CD14-positive monocyte (primary cell): ENCODE measurements around the gene PCP2. TPM values are rescaled to one million over a fixed set of nuclear protein-coding genes. Genes with fewer than 3 reads are reported as not detected.

Source experiments
- DNase-seq, 3 donors: peaks; one replicate each; pipeline ENCODE4 v3.0.0-alpha.2; 2011 to 2022
- H2AFZ ChIP-seq: 2 replicates; pipeline ENCODE4 v1.6.0; 2012; ENCODE audit warnings: mild to moderate bottlenecking, low read depth, low read length, inconsistent platforms; ENCODE audit not compliant: insufficient read depth, poor library complexity, severe bottlenecking
- H3K27ac ChIP-seq, 2 donors: 1 replicate in 1 of 2; 2 replicates in 1 of 2; pipeline ENCODE4 v1.5.1; 2012 to 2013; ENCODE audit warnings: low read length in 2 of 2, control low read depth in 1 of 2, inconsistent platforms in 1 of 2, low read depth in 1 of 2, mild to moderate bottlenecking in 1 of 2
- H3K27me3 ChIP-seq, 2 donors: one replicate each; pipeline versions ENCODE4 v1.6.0 to v1.6.1; 2011 to 2013; ENCODE audit warnings: low read length in 2 of 2; ENCODE audit not compliant: control insufficient read depth in 2 of 2, insufficient read depth in 2 of 2
- H3K36me3 ChIP-seq, 2 donors: replicated peaks in 1 of 2; 1 replicate in 1 of 2; 2 replicates in 1 of 2; pipeline versions ENCODE4 v1.5.1 to v1.6.1; 2012 to 2013; ENCODE audit warnings: low read length in 2 of 2, control low read depth in 1 of 2, inconsistent platforms in 1 of 2, mild to moderate bottlenecking in 1 of 2; ENCODE audit not compliant: insufficient read depth in 2 of 2, control insufficient read depth in 1 of 2
- H3K4me1 ChIP-seq, 2 donors: 1 replicate in 1 of 2; 2 replicates in 1 of 2; pipeline versions ENCODE4 v1.5.1 to v1.6.1; 2012 to 2013; ENCODE audit warnings: low read length in 2 of 2, control low read depth in 1 of 2, inconsistent platforms in 1 of 2, mild to moderate bottlenecking in 1 of 2, moderate library complexity in 1 of 2; ENCODE audit not compliant: insufficient read depth in 2 of 2, control insufficient read depth in 1 of 2
- H3K4me2 ChIP-seq: replicated peaks from 2 replicates; pipeline ENCODE3; 2012; ENCODE audit warnings: low read length, moderate library complexity, mild to moderate bottlenecking; ENCODE audit not compliant: poor library complexity, severe bottlenecking; ENCODE audit errors: extremely low read depth
- H3K4me3 ChIP-seq, 3 experiments: fragments of 200-600 bp in 1 of 3; sonication (generic) in 1 of 3; replicated peaks in 1 of 3; 1 replicate in 2 of 3; 2 replicates in 1 of 3; pipeline ENCODE4 v1.5.1; 2011 to 2013; ENCODE audit warnings: low read length in 3 of 3, mild to moderate bottlenecking in 3 of 3, control low read depth in 2 of 3, low read depth in 2 of 3, inconsistent platforms in 1 of 3, moderate library complexity in 1 of 3
- H3K79me2 ChIP-seq: 2 replicates; pipeline ENCODE4 v1.6.0; 2012; ENCODE audit warnings: mild to moderate bottlenecking, control low read depth, inconsistent platforms, low read length, moderate library complexity; ENCODE audit not compliant: insufficient read depth
- H3K9ac ChIP-seq: 2 replicates; pipeline ENCODE4 v1.6.0; 2017; ENCODE audit warnings: low read length, mild to moderate bottlenecking; ENCODE audit not compliant: insufficient read depth, poor library complexity, severe bottlenecking
- H3K9me3 ChIP-seq, 2 donors: replicated peaks in 1 of 2; 1 replicate in 1 of 2; 2 replicates in 1 of 2; pipeline versions ENCODE4 v1.5.1 to v1.6.1; 2012 to 2013; ENCODE audit warnings: low read length in 2 of 2, control low read depth in 1 of 2; ENCODE audit not compliant: control insufficient read depth in 1 of 2, insufficient read depth in 1 of 2
- H4K20me1 ChIP-seq: 2 replicates; pipeline ENCODE4 v1.6.0; 2012; ENCODE audit warnings: mild to moderate bottlenecking, low read length, control low read depth, moderate library complexity; ENCODE audit not compliant: insufficient read depth
- H3K27ac Mint-ChIP-seq, 7 donors: one replicate each; pipeline ENCODE4 v1.8.0; 2020; ENCODE audit warnings: mild to moderate bottlenecking in 7 of 7, mixed read lengths in 7 of 7, moderate library complexity in 6 of 7, inconsistent platforms in 2 of 7
- H3K27me3 Mint-ChIP-seq, 3 donors: one replicate each; pipeline ENCODE4 v1.8.0; 2021 to 2022; ENCODE audit warnings: low read depth in 3 of 3, mild to moderate bottlenecking in 3 of 3, mixed read lengths in 3 of 3, moderate library complexity in 3 of 3, inconsistent platforms in 1 of 3
- H3K36me3 Mint-ChIP-seq, 2 donors: one replicate each; pipeline ENCODE4 v1.8.0; 2020; ENCODE audit warnings: mixed read lengths in 2 of 2, inconsistent platforms in 1 of 2, mild to moderate bottlenecking in 1 of 2
- H3K4me1 Mint-ChIP-seq: one replicate; pipeline ENCODE4 v1.8.0; 2020; ENCODE audit warnings: mild to moderate bottlenecking, mixed read lengths
- H3K4me3 Mint-ChIP-seq, 2 donors: one replicate each; pipeline ENCODE4 v1.8.0; 2020; ENCODE audit warnings: mild to moderate bottlenecking in 2 of 2, mixed read lengths in 2 of 2, moderate library complexity in 1 of 2
- H3K9me3 Mint-ChIP-seq, 7 donors: one replicate each; pipeline ENCODE4 v1.8.0; 2020 to 2022; ENCODE audit warnings: mixed read lengths in 7 of 7, mild to moderate bottlenecking in 6 of 7, moderate library complexity in 6 of 7, inconsistent platforms in 2 of 7
- CTCF ChIP-seq: fragments of 200-600 bp; IDR thresholded peaks from one replicate; pipeline ENCODE4 v1.8.0; 2022; ENCODE audit warnings: antibody characterized with exemption, mild to moderate bottlenecking
- WGBS: methylation state at CpG from one replicate; pipeline ENCODE4 v1.1.5; 2013; ENCODE audit warnings: missing lambda C conversion rate; ENCODE audit not compliant: insufficient coverage; 5-methylcytosine and 5-hydroxymethylcytosine counted together
- intact Hi-C, 2 donors: fragments of 100-400 bp; cut with micrococcal nuclease; formaldehyde crosslinking; loops; one replicate each; pipeline versions ENCODE4 v1.15.0 to v1.15.1; 2023
- polyA plus RNA-seq, 3 donors: library from polyadenylated mRNA; depleted of rRNA in 1 of 3; unstranded in 2 of 3; stranded (reverse) in 1 of 3; fragments of 300-500 nt in 2 of 3; fragments of >200 nt in 1 of 3; fragmentation: Illumina TruSeq in 2 of 3; gene quantifications; 1 replicate in 2 of 3; 2 replicates in 1 of 3; pipeline ENCODE4 v1.2.3, GENCODE V29; 2012 to 2021

Gene PCP2
- polyA plus RNA-seq, 3 donors, result 1.8 TPM; not detected in 2

- Mint-ChIP-seq H3K27me3 (peaks cover 0 to 2% (median 0%) of the 10 kb centered on the region in 3 donors), H3K4me3 (peak within 1 kb of the TSS; percentile 95 to 96), H3K9me3 (peaks cover 0 to 2% (median 0%) of the 10 kb centered on the region in 7 donors), H3K4me1 (peaks cover 22% of the 10 kb centered on the region), H3K36me3 (peaks cover 32 to 47% of the 10 kb centered on the region in 2 donors), H3K27ac (peak within 1 kb of the TSS; percentile 97 to 100 (median 99))
- peak within 1 kb of the TSS; percentile 93 for H3K9ac ChIP-seq
- peak within 1 kb of the TSS; percentile 88 for H3K4me2 ChIP-seq
- no peaks in the 10 kb centered on the region for H3K9me3 ChIP-seq
- H3K79me2 ChIP-seq, result peaks cover 58% of the 10 kb centered on the region
- H2AFZ ChIP-seq, result peak within 1 kb of the TSS; percentile 73
- peak within 1 kb of the TSS; percentile 63 to 97 for H3K27ac ChIP-seq
- H3K36me3 ChIP-seq, result peaks cover 33 to 52% of the 10 kb centered on the region in 2 donors
- peak; percentile 98 to 99 (median 99) for DNase-seq
- under 1% methylated on average over 40 of the region's 40 CpGs for WGBS
- intact Hi-C loops, result loop anchor here (10.0 kb wide), 2 partner anchors 235 to 275 kb away; partner anchors contain the start of gene MAP2K7 (in 1 of the 2)
- peak within 1 kb of the TSS; percentile 83 to 96 (median 88) for H3K4me3 ChIP-seq
- no peaks in the 10 kb centered on the region for H3K27me3 ChIP-seq
- no peak for TF ChIP-seq CTCF
- H3K4me1 ChIP-seq, result peaks cover 19 to 28% of the 10 kb centered on the region in 2 donors
- H4K20me1 ChIP-seq, result no peaks in the 10 kb centered on the region
Observed at GRCh38 chr19:7629347-7630054, 4.0 kb downstream of the PCP2 start, which contains the start of the genes PET100 and XAB2. Gene PET100 (plus strand): TSS chr19:7629793. CDS start chr19:7629834, 41 bp downstream. Gene XAB2 (minus strand): TSS chr19:7629545. CDS start chr19:7629527, 18 bp downstream.

DNA sequence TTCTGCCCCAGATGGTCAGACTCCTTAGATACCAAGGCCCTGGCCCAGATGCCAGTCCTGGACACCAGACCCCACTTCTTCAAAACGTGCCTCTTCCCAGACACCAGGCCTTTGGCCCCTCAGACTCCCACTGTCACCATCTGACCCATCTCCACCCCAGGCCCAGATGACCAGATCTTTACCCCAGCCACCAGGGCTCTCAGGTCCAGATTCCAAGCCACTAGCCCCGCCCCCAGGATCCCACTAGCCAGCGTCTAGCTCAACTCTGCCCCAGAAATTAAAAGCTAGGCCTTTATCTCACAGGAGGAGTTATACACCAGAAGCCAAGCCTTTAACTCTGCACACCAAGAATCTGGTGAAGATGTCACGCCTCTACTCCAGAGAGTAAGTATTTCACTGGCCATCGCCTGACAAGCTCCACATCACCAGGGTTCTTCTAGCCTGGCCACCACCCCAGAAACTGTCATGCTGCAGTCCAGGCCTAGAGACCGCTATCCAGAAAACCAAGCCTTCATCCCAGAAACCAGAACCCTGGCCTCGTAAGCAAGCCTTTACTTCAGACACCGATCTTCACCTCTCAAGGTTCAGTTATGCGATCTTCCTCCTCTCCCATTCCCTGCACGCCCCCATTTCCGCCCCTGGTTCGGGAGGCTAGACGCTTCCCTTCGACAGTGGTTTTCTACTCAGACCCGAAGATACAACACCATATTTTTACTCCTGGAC is 4.8 kb downstream of the PCP2 start:
- peak overlapping the region; percentile 88 for H3K4me2 ChIP-seq
- peak overlapping the region; percentile 95 to 96 for H3K4me3 Mint-ChIP-seq
- peaks cover 22% of the 10 kb centered on the region for H3K4me1 Mint-ChIP-seq
- peaks cover 19 to 28% of the 10 kb centered on the region in 2 donors for H3K4me1 ChIP-seq
- peak overlapping the region; percentile 96 to 100 (median 99) for H3K27ac Mint-ChIP-seq
- intact Hi-C loops, result loop anchor here in 1 of 2 donors (10.0 kb wide), 1 partner anchor 234 kb away; no protein-coding TSS in a partner anchor
- peak overlapping the region; percentile 93 for H3K9ac ChIP-seq
- H3K36me3 ChIP-seq, result peaks cover 40 to 59% of the 10 kb centered on the region in 2 donors
- peaks cover 0 to 2% (median 0%) of the 10 kb centered on the region in 7 donors for H3K9me3 Mint-ChIP-seq
- peaks cover 36 to 54% of the 10 kb centered on the region in 2 donors for H3K36me3 Mint-ChIP-seq
- no peak for DNase-seq
- TF ChIP-seq CTCF, result no peak
- peak overlapping the region; percentile 73 for H2AFZ ChIP-seq
- WGBS, result 5% methylated on average over 15 of the region's 15 CpGs
- no peaks in the 10 kb centered on the region for H3K9me3 ChIP-seq
- peaks cover 0 to 2% (median 0%) of the 10 kb centered on the region in 3 donors for H3K27me3 Mint-ChIP-seq
- H4K20me1 ChIP-seq, result no peaks in the 10 kb centered on the region
- H3K4me3 ChIP-seq, result peak overlapping the region; percentile 83 to 96 (median 88)
- peak overlapping the region; percentile 63 to 97 for H3K27ac ChIP-seq
- no peaks in the 10 kb centered on the region for H3K27me3 ChIP-seq
- peaks cover 58% of the 10 kb centered on the region for H3K79me2 ChIP-seq
